Nephron progenitor cell (in vitro differentiated cells): Measurements from ENCODE around the gene FKBP14.

Experiments used
- DNase-seq: peaks from one replicate; pipeline ENCODE4 v3.0.0; 2021
- H3K27ac Mint-ChIP-seq: 2 replicates; pipeline ENCODE4 v1.8.0; 2021; ENCODE audit warnings: mild to moderate bottlenecking, moderate library complexity, mixed read lengths
- H3K27me3 Mint-ChIP-seq: 2 replicates; pipeline ENCODE4 v1.8.0; 2021; ENCODE audit warnings: mild to moderate bottlenecking, low read depth, mixed read lengths; ENCODE audit not compliant: poor library complexity
- H3K36me3 Mint-ChIP-seq: 2 replicates; pipeline ENCODE4 v1.8.0; 2021; ENCODE audit warnings: low read depth, mixed read lengths
- H3K4me1 Mint-ChIP-seq: 2 replicates; pipeline ENCODE4 v1.8.0; 2021; ENCODE audit warnings: mixed read lengths
- H3K4me3 Mint-ChIP-seq: 2 replicates; pipeline ENCODE4 v1.8.0; 2021; ENCODE audit warnings: mild to moderate bottlenecking, moderate library complexity, mixed read lengths
- H3K9me3 Mint-ChIP-seq: 2 replicates; pipeline ENCODE4 v1.8.0; 2021; ENCODE audit warnings: mild to moderate bottlenecking, moderate library complexity, mixed read lengths
- CTCF ChIP-seq: fragments of 200-600 bp; sonication (generic); IDR thresholded peaks from 2 replicates; pipeline ENCODE4 v1.5.0; 2021; ENCODE audit warnings: antibody characterized with exemption

Gene FKBP14

GRCh38 chr7:30012757-30013156 lies 13.7 kb downstream of the FKBP14 start:
- no peak overlapping the region for H3K27ac Mint-ChIP-seq
- H3K27me3 Mint-ChIP-seq, result no peaks in the 10 kb centered on the region
- no peaks in the 10 kb centered on the region for H3K4me1 Mint-ChIP-seq

GRCh38 chr7:30010021-30010420 lies 16.5 kb downstream of the FKBP14 start:
- Mint-ChIP-seq H3K4me1 (no peaks in the 10 kb centered on the region), H3K27ac (no peak overlapping the region), H3K27me3 (no peaks in the 10 kb centered on the region), H3K36me3 (peaks cover 18% of the 10 kb centered on the region), H3K4me3 (no peak overlapping the region), H3K9me3 (no peaks in the 10 kb centered on the region)
- no peak for TF ChIP-seq CTCF
- DNase-seq, result no peak

More at GRCh38 chr7:30012757-30013156, 13.7 kb downstream of the FKBP14 start:
- no peak for TF ChIP-seq CTCF
- DNase-seq, result no peak
- Mint-ChIP-seq H3K36me3 (peaks cover 34% of the 10 kb centered on the region), H3K4me3 (no peak overlapping the region), H3K9me3 (no peaks in the 10 kb centered on the region)

GRCh38 chr7:30005464-30005863 lies 21.0 kb downstream of the FKBP14 start:
- DNase-seq, result no peak
- peaks cover 4% of the 10 kb centered on the region for H3K27me3 Mint-ChIP-seq
- no peak for TF ChIP-seq CTCF
- H3K27ac Mint-ChIP-seq, result no peak overlapping the region
- H3K36me3 Mint-ChIP-seq, result no peaks in the 10 kb centered on the region
- H3K4me1 Mint-ChIP-seq, result peaks cover 8% of the 10 kb centered on the region
- H3K4me3 Mint-ChIP-seq, result no peak overlapping the region
- H3K9me3 Mint-ChIP-seq, result peaks cover under 1% of the 10 kb centered on the region

GRCh38 chr7:30003098-30003497 lies 23.4 kb downstream of the FKBP14 start:
- peaks cover 10% of the 10 kb centered on the region for H3K9me3 Mint-ChIP-seq
- no peak overlapping the region for H3K4me3 Mint-ChIP-seq
- H3K27ac Mint-ChIP-seq, result no peak overlapping the region
- DNase-seq, result no peak
- peaks cover 8% of the 10 kb centered on the region for H3K4me1 Mint-ChIP-seq
- TF ChIP-seq CTCF, result no peak
- H3K36me3 Mint-ChIP-seq, result no peaks in the 10 kb centered on the region
- peaks cover 4% of the 10 kb centered on the region for H3K27me3 Mint-ChIP-seq

GRCh38 chr7:30001998-30002397 lies 24.5 kb downstream of the FKBP14 start:
- Mint-ChIP-seq H3K27me3 (peaks cover 4% of the 10 kb centered on the region), H3K9me3 (peaks cover 16% of the 10 kb centered on the region), H3K4me3 (no peak overlapping the region), H3K4me1 (peaks cover 8% of the 10 kb centered on the region), H3K36me3 (peaks cover 5% of the 10 kb centered on the region), H3K27ac (no peak overlapping the region)
- no peak for DNase-seq
- no peak for TF ChIP-seq CTCF

- H3K4me1 Mint-ChIP-seq, result peaks cover 4% of the 10 kb centered on the region
- no peak for TF ChIP-seq CTCF
- H3K27ac Mint-ChIP-seq, result no peak overlapping the region
- H3K36me3 Mint-ChIP-seq, result peaks cover 27% of the 10 kb centered on the region
- H3K27me3 Mint-ChIP-seq, result peaks cover 10% of the 10 kb centered on the region
- DNase-seq, result no peak
- H3K9me3 Mint-ChIP-seq, result peaks cover 51% of the 10 kb centered on the region
- no peak overlapping the region for H3K4me3 Mint-ChIP-seq
These were observed 28.0 kb downstream of the FKBP14 start for GRCh38 chr7:29998489-29998888.
